NCI-H2196 treated with DMSO at 0.1 percent for 48 hours (cell line): ENCODE results near the gene CNTNAP2.

Experiments used
- DNase-seq: peaks from one replicate; lab custom pipeline; 2025; ENCODE audit not compliant: unreplicated experiment; lab: John Stamatoyannopoulos, UW

Gene CNTNAP2

GRCh38 chr7:147193476-147193875 is 1076.9 kb downstream of the CNTNAP2 start:
- no peak for DNase-seq

- DNase-seq: peak; percentile 14
Measured at GRCh38 chr7:147196481-147196880, 1079.9 kb downstream of the CNTNAP2 start.

GRCh38 chr7:147197006-147197405 is 1080.4 kb downstream of the CNTNAP2 start:
- no peak for DNase-seq

GRCh38 chr7:147199868-147200267 is 1083.3 kb downstream of the CNTNAP2 start:
- DNase-seq: no peak

- no peak for DNase-seq
Measured at GRCh38 chr7:147207988-147208387, 1091.4 kb downstream of the CNTNAP2 start.

- no peak for DNase-seq
Measured at GRCh38 chr7:147231275-147231674, 1114.7 kb downstream of the CNTNAP2 start.

- DNase-seq: no peak
Measured at GRCh38 chr7:147235645-147236382, 1119.2 kb downstream of the CNTNAP2 start.

GRCh38 chr7:147240468-147240867 is 1123.9 kb downstream of the CNTNAP2 start:
- DNase-seq: no peak

GRCh38 chr7:147245274-147245673 is 1128.7 kb downstream of the CNTNAP2 start:
- no peak for DNase-seq

GRCh38 chr7:147249956-147250355 is 1133.4 kb downstream of the CNTNAP2 start:
- DNase-seq: no peak

GRCh38 chr7:147251751-147252325 is 1135.2 kb downstream of the CNTNAP2 start:
- no peak for DNase-seq

GRCh38 chr7:147261693-147262092 is 1145.1 kb downstream of the CNTNAP2 start:
- no peak for DNase-seq

GRCh38 chr7:147265528-147265927 is 1148.9 kb downstream of the CNTNAP2 start:
- no peak for DNase-seq

- DNase-seq: no peak
Measured at GRCh38 chr7:147276106-147276505, 1159.5 kb downstream of the CNTNAP2 start.

GRCh38 chr7:147276783-147277370 is 1160.3 kb downstream of the CNTNAP2 start:
- DNase-seq: no peak

- no peak for DNase-seq
Measured at GRCh38 chr7:147279514-147279913, 1162.9 kb downstream of the CNTNAP2 start.

GRCh38 chr7:147279964-147280374 is 1163.4 kb downstream of the CNTNAP2 start:
- DNase-seq: peak; percentile 69

GRCh38 chr7:147282204-147282603 is 1165.6 kb downstream of the CNTNAP2 start:
- no peak for DNase-seq

GRCh38 chr7:147296201-147296600 is 1179.6 kb downstream of the CNTNAP2 start:
- DNase-seq: no peak

GRCh38 chr7:147296986-147297385 is 1180.4 kb downstream of the CNTNAP2 start:
- no peak for DNase-seq

- DNase-seq: no peak
Measured at GRCh38 chr7:147298611-147299043, 1182.0 kb downstream of the CNTNAP2 start.

- DNase-seq: no peak
Measured at GRCh38 chr7:147300293-147300692, 1183.7 kb downstream of the CNTNAP2 start.
